Esophagus mucosa (tissue), 1 donor: ENCODE measurements around the gene DEXI. TPM values are rescaled to one million over a fixed set of nuclear protein-coding genes. Genes with fewer than 3 reads are reported as not detected.

ENCODE experiments used
- ATAC-seq: fragments of 200-7000 bp; cut with Tn5 transposase; one replicate; pipeline ENCODE4 v1.9.1; 2020
- total RNA-seq: library from RNA; stranded (reverse); gene quantifications from one replicate; pipeline ENCODE4 v1.2.4, GENCODE V29; 2023
- donor health status: DM: yes; HTN: yes; CAD: no.

The DEXI gene
- total RNA-seq, 1 donor from 2014 or later, result 14.5 TPM

GRCh38 chr16:10892782-10893318 lies 49.4 kb downstream of the DEXI start:
- no peak for ATAC-seq

GRCh38 chr16:10889855-10890254 lies 52.4 kb downstream of the DEXI start:
- ATAC-seq, result no peak

- no peak for ATAC-seq
These were observed 53.8 kb downstream of the DEXI start for GRCh38 chr16:10888320-10888937.

- peak; percentile 17 for ATAC-seq
These were observed 57.0 kb downstream of the DEXI start for GRCh38 chr16:10885246-10885645.

- ATAC-seq, result peak; percentile 37
These were observed 59.3 kb downstream of the DEXI start for GRCh38 chr16:10883004-10883403.

GRCh38 chr16:10881479-10882030 lies 60.7 kb downstream of the DEXI start:
- no peak for ATAC-seq

GRCh38 chr16:10880594-10881452 lies 61.4 kb downstream of the DEXI start:
- no peak for ATAC-seq

- no peak for ATAC-seq
These were observed 62.3 kb downstream of the DEXI start for GRCh38 chr16:10879681-10880589.

Other genes with a start within 250 kb of the DEXI start
- gene TEKT5, start 247.5 kb downstream of the DEXI start, total RNA-seq, result not detected
- 21.5 TPM for gene NUBP1, start 198.6 kb downstream of the DEXI start, total RNA-seq
- not detected for gene TVP23A, start 123.7 kb downstream of the DEXI start, total RNA-seq
- gene CIITA, start 65.3 kb downstream of the DEXI start, total RNA-seq, result 4.5 TPM
- 17.7 TPM for gene CLEC16A, start 2.1 kb upstream of the DEXI start, total RNA-seq